Panc1 (cell line): ENCODE data around the gene FNIP2.

Experiments
- SIN3A ChIP-seq: IDR thresholded peaks from 2 replicates; pipeline ENCODE4 v1.6.1; 2012; ENCODE audit warnings: low read depth, mild to moderate bottlenecking, low read length, moderate library complexity, borderline replicate concordance; ENCODE audit not compliant: insufficient read depth
- TF ChIP-seq, protein P1 (sequence below): fragments of 450-650 bp; IDR thresholded peaks from 2 replicates; pipeline ENCODE4 v1.5.1; 2017; ENCODE audit warnings: mild to moderate bottlenecking

GRCh38 chr4:158941321-158941720, 172.5 kb downstream of the FNIP2 start:
- TF ChIP-seq, protein P1, sequence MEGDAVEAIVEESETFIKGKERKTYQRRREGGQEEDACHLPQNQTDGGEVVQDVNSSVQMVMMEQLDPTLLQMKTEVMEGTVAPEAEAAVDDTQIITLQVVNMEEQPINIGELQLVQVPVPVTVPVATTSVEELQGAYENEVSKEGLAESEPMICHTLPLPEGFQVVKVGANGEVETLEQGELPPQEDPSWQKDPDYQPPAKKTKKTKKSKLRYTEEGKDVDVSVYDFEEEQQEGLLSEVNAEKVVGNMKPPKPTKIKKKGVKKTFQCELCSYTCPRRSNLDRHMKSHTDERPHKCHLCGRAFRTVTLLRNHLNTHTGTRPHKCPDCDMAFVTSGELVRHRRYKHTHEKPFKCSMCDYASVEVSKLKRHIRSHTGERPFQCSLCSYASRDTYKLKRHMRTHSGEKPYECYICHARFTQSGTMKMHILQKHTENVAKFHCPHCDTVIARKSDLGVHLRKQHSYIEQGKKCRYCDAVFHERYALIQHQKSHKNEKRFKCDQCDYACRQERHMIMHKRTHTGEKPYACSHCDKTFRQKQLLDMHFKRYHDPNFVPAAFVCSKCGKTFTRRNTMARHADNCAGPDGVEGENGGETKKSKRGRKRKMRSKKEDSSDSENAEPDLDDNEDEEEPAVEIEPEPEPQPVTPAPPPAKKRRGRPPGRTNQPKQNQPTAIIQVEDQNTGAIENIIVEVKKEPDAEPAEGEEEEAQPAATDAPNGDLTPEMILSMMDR = no peak
- TF ChIP-seq SIN3A = no peak
